OCI-LY7 (cell line): ENCODE results near the gene LAMA3.

Experiments
- EZH2phosphoT487 ChIP-seq: fragments of 200-600 bp; sonication (generic); IDR thresholded peaks from 2 replicates; pipeline ENCODE4 v1.6.1; 2018; ENCODE audit warnings: low read depth, borderline replicate concordance, mild to moderate bottlenecking, mixed run types, antibody characterized with exemption, low read length, moderate library complexity, mixed read lengths
- TF ChIP-seq, protein P1 (sequence below): fragments of 200-600 bp; sonication (generic); conservative IDR thresholded peaks from 2 replicates; pipeline ENCODE4 v1.5.1; 2014; ENCODE audit warnings: mild to moderate bottlenecking, antibody characterized with exemption, low read length, moderate library complexity, mixed read lengths

DNA sequence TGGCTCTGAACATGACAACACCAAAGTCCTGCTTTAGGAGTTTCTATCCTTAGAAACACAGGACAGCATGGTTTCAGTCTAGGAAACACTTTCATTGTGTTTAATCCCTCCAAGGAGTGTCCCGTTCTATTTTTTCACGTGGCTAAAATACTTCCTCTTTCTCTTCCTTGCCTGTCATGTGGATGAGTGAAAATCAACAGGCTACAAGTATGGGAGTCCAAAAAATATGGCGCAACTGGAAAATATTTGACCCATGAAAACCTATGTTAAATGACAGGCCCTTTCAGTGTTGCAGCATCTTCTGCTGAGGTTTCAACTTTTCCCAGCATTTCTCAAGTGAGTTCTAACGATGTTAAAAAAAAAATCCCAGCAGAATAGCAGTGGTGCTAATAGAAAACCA is 146.3 kb downstream of the LAMA3 start:
- TF ChIP-seq, protein P1, sequence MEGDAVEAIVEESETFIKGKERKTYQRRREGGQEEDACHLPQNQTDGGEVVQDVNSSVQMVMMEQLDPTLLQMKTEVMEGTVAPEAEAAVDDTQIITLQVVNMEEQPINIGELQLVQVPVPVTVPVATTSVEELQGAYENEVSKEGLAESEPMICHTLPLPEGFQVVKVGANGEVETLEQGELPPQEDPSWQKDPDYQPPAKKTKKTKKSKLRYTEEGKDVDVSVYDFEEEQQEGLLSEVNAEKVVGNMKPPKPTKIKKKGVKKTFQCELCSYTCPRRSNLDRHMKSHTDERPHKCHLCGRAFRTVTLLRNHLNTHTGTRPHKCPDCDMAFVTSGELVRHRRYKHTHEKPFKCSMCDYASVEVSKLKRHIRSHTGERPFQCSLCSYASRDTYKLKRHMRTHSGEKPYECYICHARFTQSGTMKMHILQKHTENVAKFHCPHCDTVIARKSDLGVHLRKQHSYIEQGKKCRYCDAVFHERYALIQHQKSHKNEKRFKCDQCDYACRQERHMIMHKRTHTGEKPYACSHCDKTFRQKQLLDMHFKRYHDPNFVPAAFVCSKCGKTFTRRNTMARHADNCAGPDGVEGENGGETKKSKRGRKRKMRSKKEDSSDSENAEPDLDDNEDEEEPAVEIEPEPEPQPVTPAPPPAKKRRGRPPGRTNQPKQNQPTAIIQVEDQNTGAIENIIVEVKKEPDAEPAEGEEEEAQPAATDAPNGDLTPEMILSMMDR: no peak
- no peak for TF ChIP-seq EZH2phosphoT487
